GM19463 (cell line): ENCODE data around the gene FAAH2.
"Not testable (repeated sequence)": the region's sequence is repeated elsewhere in the genome, so short reads cannot be mapped to it uniquely, and the experiment has no call there.

Experiments
- ATAC-seq: cut with Tn5 transposase; IDR thresholded peaks from one replicate; pipeline ENCODE4 v1.9.1; 2021; ENCODE audit warnings: mild to moderate bottlenecking, moderate library complexity; ENCODE audit not compliant: unreplicated experiment

Gene FAAH2

DNA sequence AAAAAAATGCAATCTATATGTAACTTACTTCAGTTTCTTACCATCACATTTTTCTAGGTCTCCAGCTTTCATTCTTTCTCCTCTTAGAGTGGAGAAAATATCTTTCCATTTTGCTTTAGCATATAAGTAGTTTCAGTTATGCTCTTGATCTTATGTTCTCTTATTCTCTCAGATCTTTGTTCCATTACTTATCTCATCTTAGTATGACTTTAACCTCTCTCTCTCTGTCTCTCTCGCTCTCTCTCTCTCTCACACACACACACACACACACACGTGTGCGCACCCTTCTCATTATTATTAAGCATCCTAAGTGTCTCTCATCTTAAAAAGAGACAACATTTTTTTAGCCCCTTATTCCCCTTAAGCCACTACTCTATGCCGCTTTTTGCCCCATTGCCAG is 92.8 kb downstream of the FAAH2 start:
- no peak for ATAC-seq

DNA sequence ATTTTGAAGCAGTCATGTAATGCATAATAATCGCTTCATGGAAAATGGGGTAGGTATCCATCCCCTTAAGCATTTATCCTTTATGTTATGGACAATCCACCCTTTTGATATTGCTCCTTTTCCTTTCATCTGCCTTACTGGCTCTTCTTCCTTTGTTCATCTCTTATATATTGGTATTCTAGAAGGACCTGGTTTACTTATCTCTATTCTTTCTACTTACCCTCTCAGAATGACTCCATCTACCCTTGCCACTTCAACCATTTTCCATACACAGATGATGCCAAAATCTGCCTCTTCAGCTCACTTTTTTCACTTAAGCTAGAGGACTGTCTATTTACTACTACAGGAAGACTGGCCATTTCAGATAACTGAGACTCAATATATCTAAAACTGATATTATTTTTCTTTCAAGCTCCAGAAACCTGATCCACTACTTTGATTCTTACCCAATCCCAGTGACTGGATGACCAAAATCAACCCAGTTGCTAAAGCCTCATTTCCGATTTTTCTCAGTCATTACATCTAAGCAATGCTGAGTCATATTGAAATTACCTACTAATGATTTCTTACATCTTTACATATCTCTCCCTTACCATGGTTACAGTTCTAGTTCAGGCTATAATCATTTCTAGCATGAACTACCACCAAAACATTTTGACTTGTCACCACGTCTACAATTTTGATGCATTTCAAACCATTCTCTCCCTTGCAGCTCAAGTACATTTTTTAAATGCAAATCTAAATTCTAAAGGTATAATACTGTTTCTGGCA is 93.7 kb downstream of the FAAH2 start:
- ATAC-seq: no peak

DNA sequence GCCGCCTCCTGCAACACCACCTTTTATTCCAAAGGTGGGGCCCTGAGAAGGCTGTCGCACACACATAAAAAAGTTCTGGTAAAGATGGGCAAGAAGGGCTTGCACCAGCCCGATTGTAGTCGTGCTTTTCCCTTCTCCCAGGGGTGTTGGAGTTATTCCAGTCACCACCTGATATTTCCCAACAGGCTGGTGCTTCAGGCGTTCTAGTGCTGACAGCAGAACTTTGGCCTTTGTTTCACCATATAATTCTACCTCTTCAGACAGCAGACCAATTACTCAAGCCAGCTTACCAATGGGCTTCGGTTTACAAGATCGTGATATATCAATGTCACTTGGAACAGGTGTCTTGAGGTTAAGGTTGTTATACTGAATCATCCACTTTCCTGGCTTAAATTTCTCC is 107.7 kb downstream of the FAAH2 start:
- not testable (repeated sequence) for ATAC-seq

DNA sequence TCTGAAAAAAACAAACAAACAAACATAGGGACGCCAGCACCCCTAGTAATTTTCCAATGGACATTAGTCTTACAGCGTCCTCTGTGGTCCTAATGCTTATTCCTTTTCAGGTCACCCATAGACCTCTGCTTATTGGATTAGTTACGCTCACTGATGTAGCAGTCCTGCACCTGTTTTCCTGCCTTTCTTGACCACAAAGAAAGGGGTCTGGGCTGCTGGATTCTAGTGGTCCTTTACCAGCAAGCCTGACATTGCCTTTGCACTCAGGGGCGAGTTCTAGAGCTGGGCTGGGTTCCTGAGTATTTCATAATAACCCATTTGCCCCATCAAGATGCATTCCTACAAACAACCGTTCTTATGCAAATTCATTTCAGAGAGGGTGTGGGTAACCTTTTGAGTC is 116.7 kb downstream of the FAAH2 start:
- ATAC-seq: not testable (repeated sequence)

DNA sequence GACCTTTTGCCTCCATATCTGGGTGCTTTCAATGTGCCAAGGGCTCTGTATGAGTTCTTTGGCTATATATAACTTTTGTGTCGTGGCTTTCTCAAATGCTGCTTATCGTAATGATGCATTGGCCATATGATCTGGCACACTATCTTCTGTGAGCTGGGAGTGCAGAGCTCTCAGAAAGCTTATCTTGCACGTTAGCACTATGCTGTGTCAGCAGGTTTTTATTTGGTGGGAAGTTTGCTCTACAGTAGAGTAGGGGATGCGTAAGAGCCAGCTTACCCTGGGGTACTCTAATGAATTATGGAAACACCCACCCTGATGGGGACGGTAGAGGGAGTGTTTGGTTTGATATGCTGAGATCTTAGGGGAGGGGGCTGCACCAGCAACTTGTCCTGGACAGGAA is 119.6 kb downstream of the FAAH2 start:
- ATAC-seq: no peak

DNA sequence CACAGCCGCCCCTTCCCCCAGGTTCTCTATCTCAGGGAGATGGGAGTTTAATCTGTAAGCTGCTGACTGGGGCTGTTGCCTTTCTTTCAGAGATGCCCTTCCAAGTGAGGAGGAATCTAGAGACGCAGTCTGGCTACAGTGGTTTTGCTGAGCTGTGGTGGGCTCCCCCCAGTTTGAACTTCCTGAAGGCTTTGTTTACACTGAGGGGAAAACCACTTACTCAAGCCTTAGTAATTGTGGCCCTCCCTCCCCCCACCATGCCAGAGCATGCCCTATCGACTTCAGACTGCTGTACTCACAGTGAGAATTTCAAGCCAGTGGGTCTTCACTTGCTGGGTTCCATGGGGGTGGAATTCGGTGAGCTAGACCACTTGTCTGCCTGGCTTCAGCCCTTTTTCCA is 131.3 kb downstream of the FAAH2 start:
- no peak for ATAC-seq

DNA sequence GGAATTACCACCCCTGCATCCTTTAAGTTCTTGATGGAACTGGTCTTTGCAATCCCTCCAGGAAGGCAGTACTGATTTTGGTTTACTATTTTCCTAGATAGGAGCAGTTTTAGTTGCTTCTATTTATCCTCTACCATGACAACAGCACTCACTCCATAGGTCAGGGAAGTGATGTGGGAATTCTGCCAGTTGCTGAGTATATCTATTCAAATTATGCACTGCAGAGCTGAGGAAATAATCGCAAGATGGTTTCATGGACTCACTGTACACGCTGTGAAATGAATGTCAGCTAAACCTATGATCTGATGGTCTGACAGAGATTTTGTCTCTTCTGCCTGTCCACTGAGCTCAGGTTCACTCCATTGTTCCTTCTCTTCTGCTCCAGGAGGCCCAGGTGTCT is 135.8 kb downstream of the FAAH2 start:
- no peak for ATAC-seq

DNA sequence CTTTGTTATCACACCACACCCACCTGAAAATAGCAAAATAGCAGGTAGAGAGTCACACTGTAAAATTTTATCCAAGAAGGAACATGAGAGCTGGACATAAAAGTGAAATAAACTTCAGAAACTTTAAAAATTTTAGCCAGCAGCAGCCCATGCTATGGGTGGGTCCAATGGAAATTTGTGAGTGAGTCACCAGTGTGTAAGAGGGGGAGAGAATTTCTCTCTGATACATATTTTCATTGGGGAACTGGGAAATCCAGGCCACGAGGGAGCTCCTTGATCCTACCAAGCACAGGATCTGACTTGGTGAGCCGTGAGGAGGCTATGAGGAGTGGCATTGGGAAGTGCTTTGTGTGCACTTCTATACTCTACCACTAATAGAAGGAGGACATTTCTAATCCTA is 136.3 kb downstream of the FAAH2 start:
- no peak for ATAC-seq

DNA sequence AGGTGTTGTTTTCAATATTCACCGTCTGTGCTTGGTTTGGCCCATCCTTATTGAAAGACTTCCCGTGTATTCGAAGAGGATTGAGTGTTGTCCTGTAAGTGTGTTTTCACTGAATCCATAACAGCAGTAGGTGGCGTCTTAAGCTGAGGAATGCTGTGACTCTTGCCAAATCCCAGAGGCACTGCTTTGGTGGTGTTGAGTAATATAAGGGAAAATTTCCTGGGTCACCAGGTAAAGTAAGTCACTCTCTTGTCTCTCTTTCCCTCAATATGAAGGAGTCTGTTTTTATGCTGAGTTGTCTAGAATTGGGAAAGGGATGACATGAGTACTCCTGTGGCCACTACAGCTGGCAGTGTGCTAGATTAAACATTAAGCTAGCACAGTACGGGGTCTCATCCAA is 158.6 kb downstream of the FAAH2 start:
- ATAC-seq: no peak

DNA sequence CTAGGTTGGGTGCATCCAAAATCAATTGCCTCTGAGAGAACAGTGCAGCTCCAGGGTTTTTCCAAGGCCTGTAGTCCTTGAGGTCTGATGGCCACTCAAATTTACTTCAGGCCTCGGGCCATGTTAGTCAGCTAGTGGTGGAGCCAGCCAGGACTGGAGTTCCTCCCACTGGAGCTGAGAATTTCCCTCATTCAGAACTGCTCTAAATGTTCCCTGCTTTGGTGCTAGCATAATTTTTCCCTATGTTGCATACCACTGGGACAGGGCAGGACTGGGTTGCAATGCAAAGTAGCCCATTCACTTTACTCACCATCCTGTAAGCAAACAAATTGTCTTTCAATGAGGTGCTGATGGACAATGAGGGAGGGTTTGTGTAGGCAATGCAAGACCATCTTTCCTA is 159.3 kb downstream of the FAAH2 start:
- ATAC-seq: no peak

DNA sequence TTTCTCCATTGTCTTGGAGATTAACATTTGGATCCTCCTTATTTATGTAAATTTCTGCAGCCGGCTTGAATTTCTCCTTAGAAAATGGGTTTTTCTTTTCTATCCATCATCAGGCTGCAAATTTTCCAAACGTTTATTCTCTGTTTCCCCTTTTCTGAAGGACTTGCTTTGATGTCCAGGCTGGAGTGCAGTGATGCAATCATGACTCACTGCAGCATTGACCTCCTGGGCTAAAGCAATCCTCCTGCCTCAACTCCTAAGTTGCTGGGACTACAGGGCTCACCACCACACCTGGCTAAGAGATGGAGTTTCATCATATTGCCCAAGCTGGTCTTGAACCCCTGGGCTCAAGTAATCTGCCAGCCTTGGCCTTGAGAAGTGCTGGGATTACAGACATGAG is 161.3 kb downstream of the FAAH2 start:
- no peak for ATAC-seq

DNA sequence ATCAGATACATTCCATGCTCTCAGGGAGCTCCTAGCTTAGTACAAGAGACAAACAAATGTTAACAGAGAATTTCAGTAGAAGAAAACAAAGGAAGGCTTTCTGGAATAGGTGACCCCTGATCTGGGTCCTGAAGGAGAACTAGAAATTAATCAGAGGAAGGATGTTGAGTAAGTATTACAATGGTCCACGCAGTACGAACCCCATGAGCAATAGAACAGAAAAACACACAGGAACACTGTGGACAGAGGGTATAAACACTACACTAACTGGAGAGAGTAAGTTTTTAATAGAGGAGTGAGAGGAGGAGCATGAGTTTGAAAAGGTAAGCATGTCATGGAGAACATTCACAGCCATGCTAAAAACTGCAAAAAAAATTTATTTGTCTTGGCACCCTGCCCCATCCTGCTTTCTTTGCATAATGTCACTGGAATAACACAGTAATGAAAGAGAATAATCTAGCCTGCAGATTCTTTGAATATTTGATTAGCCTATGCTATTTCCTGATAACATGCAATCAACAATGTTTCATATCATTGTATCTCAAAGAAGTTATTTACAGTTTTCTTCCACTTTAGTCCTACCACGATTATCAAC is 165.0 kb downstream of the FAAH2 start:
- ATAC-seq: no peak

DNA sequence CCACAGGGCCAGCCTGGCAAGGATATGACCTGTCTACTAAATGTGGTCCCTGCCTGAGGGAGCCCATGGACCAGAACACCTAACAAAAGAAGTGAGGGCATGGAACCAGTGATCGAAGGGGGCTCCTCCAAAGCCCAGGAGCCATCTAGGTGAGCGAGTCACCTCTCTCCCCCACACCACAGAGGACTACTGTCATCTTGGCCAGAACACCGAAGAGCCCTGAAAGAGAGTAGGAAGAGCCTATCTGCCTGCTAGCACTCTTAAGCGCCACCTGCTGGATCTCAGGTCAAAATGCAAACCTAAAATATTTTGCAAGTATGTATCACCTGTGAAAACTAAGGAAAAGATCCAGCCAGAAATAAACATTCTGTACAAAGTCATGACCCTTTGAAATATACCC is 167.4 kb downstream of the FAAH2 start:
- ATAC-seq: peak; percentile 76

DNA sequence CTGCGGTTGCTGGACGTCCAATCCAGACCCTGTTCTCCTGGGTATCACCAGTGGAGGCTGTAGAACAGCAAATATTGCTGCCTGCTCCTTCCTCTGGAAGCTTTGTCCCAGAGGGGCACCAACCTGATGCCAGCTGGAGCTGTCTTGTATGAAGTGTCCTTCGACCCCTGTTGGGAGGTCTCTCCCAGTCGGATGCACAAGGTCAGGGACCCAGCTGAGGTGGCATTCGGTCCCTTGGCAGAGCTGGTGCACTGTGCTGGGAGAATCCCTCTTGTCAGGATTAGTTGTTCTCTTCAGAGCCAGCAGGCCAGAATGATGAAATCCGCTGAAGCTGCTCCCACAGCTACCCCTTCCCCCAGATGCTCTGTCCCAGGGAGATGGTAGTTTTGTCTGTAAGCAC is 195.0 kb downstream of the FAAH2 start:
- no peak for ATAC-seq

DNA sequence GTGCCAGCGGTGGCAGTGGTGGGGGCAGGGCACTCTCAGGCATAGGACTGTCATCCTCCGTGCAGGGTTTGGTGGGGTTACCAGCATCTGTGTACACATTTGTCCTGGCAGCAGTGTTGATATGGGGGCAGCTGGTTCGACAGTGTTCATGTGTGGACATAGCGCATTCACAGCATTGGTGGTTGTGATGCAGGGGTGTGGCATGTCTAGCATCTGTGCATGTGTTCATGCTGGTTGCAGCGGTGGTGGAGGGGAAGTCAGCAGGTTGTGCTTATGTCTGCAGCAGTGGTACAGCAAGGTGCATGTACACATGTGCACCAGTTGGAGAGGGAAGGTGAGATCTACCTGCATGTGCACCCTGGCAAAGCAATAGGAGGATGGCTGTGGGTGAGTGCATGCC is 230.0 kb downstream of the FAAH2 start:
- ATAC-seq: no peak

DNA sequence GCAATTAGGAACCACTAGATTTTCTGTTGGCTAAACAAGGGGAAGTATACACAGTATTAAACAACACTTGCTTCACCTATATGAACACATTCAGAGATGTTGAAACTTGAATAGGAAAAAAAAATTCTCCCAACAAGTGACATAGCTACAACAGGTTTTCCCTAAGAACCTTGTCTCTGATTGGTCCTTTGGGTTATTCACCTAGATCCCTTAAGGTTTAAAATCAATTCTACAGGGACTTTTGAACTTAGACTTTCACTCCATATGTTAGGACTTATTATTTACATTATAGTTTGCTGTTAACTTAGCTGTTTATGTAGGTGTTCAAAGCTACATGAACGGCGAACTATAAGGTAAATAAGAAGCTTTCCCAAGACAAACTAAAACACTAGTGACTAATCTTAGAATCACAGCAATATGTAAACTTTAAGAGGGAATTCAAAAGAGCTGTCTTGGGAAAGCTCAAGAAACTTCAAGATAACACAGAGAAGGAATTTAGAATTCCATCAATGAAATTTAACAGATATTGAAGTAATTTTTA is 233.1 kb downstream of the FAAH2 start:
- no peak for ATAC-seq

DNA sequence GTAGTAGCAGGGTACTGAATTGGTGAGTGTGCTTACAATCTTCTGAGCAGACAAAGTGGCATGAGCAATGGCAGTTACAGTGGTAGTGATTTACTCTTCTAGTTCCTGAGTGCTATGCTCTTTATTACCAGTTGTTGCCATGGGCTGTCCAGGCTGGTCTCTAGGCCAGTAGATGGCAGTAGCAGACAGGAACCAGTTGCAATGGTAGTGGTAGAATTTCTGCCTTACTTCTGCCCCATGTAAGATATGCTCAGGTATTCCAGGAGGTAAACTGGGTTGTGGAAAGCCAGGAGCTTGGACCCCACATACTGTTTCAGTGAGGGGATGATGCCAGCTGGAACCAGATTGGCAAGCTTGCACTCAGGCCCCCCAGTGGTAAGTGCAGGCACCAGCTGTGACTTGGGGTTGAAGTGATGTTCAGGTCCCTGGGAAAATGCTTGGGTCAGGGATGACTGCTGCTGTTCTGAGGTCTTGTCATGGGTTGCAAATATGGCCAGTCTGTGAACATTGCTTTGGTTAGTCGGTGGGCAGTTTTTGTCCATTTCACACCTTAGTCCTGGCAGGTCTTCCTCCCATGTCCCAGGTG is 242.3 kb downstream of the FAAH2 start:
- ATAC-seq: peak; percentile 63
